HepG2 (cell line): ENCODE results near the gene GPA33. TPM values are rescaled to one million over a fixed set of nuclear protein-coding genes. Genes with fewer than 3 reads are reported as not detected.

Experiments
- ATAC-seq: fragments of 200-7000 bp; cut with Tn5 transposase; 3 replicates; pipeline ENCODE4 v1.9.1; 2020; ENCODE audit warnings: mild to moderate bottlenecking, moderate library complexity
- BruUV-seq: library from RNA; stranded (reverse); fragments of 400-500 nt; replicated peaks from 2 replicates; lab custom pipeline; 2021; lab: Mats Ljungman, UMichigan
- CTCF ChIA-PET: fragments of 300-600 bp; formaldehyde crosslinking; extraction: SDS; loops from one replicate; lab custom pipeline; 2021; ENCODE audit warnings: low total read pairs, inconsistent platforms, low intra/inter-chr PET ratio; lab: Yijun Ruan, JAX
- POLR2A ChIA-PET: fragments of 350-600 bp; sonication (Branson Sonifier 250); formaldehyde crosslinking; loops from one replicate; lab custom pipeline; 2020; ENCODE audit warnings: antibody characterized with exemption, inconsistent platforms; lab: Yijun Ruan, JAX
- DNase-seq: peaks from one replicate; pipeline ENCODE4 v3.0.0-alpha.2; 2015; ENCODE audit warnings: low spot score
- FAIRE-seq: peaks from 3 replicates; lab custom pipeline; 2011; peaks lifted over from hg19 to GRCh38; lab: Jason Lieb, UNC
- H2AFZ ChIP-seq: one replicate; pipeline ENCODE4 v1.6.1; 2011; ENCODE audit warnings: low read length, inconsistent platforms
- H3K27ac ChIP-seq: fragments of 300-600 bp; 3 replicates; pipeline ENCODE4 v1.8.0; 2011; ENCODE audit warnings: mixed run types, mild to moderate bottlenecking, mixed read lengths, low read length, inconsistent platforms; ENCODE audit not compliant: insufficient read depth; ENCODE audit errors: extremely low read length
- H3K27me3 ChIP-seq, 2 experiments: fragments of 200-600 bp in 1 of 2; 2 replicates in 1 of 2; 3 replicates in 1 of 2; pipeline versions ENCODE4 v1.6.0 to v1.8.0; 2011; ENCODE audit warnings: low read length in 2 of 2, mild to moderate bottlenecking in 2 of 2, moderate library complexity in 2 of 2, inconsistent platforms in 1 of 2; ENCODE audit not compliant: insufficient read depth in 2 of 2, control insufficient read depth in 1 of 2
- H3K36me3 ChIP-seq, 2 experiments: fragments of 200-600 bp in 1 of 2; replicated peaks in 1 of 2; 2 replicates in 1 of 2; 3 replicates in 1 of 2; pipeline versions ENCODE4 v1.5.1 to v1.8.0; 2011; ENCODE audit warnings: low read length in 2 of 2, inconsistent platforms in 1 of 2; ENCODE audit not compliant: insufficient read depth in 2 of 2, control insufficient read depth in 1 of 2
- H3K4me1 ChIP-seq: 2 replicates; pipeline ENCODE4 v1.5.1; 2012; ENCODE audit warnings: low read length, inconsistent platforms; ENCODE audit not compliant: insufficient read depth
- H3K4me2 ChIP-seq: 2 replicates; pipeline ENCODE4 v1.6.0; 2011; ENCODE audit warnings: low read depth, low read length, inconsistent platforms
- H3K4me3 ChIP-seq, 3 experiments: fragments of 200-600 bp in 1 of 3; sonication (generic), shearing (Covaris generic) in 1 of 3; replicated peaks in 1 of 3; 2 replicates each; pipeline ENCODE4 v1.5.1; 2011 to 2016; ENCODE audit warnings: low read length in 3 of 3, inconsistent platforms in 2 of 3, low read depth in 2 of 3, mild to moderate bottlenecking in 2 of 3, control low read depth in 1 of 3, mixed read lengths in 1 of 3; ENCODE audit not compliant: insufficient read depth in 1 of 3
- H3K79me2 ChIP-seq: one replicate; pipeline ENCODE4 v1.6.1; 2011; ENCODE audit warnings: low read length, inconsistent platforms; ENCODE audit not compliant: insufficient read depth
- H3K9ac ChIP-seq: 2 replicates; pipeline ENCODE4 v1.6.0; 2011; ENCODE audit warnings: mild to moderate bottlenecking, low read depth, low read length, inconsistent platforms; ENCODE audit not compliant: insufficient read depth
- H3K9me3 ChIP-seq: 2 replicates; pipeline ENCODE4 v1.5.1; 2012; ENCODE audit warnings: mild to moderate bottlenecking, low read length
- H4K20me1 ChIP-seq: 2 replicates; pipeline ENCODE4 v1.6.0; 2011; ENCODE audit warnings: inconsistent platforms, mild to moderate bottlenecking, low read length, moderate library complexity; ENCODE audit not compliant: insufficient read depth
- ADNP ChIP-seq: sonication (generic); formaldehyde crosslinking; IDR thresholded peaks from 2 replicates; pipeline ENCODE4 v1.4.0; 2020; ENCODE audit warnings: missing genetic modification reagents
- CEBPG ChIP-seq: IDR thresholded peaks from 2 replicates; pipeline ENCODE4 v1.6.1; 2016
- DNMT3B ChIP-seq: conservative IDR thresholded peaks from 2 replicates; pipeline ENCODE4 v1.6.1; 2016; ENCODE audit warnings: missing biosample characterization, control low read depth
- EEA1 ChIP-seq: sonication (generic); formaldehyde crosslinking; IDR thresholded peaks from 2 replicates; pipeline ENCODE4 v1.5.1; 2020; ENCODE audit warnings: mild to moderate bottlenecking, missing genetic modification reagents, borderline replicate concordance
- GTF2F1 ChIP-seq: fragments of 150-350 bp; IDR thresholded peaks from 2 replicates; pipeline ENCODE4 v1.6.1; 2014; ENCODE audit warnings: low read length
- IRF2 ChIP-seq: IDR thresholded peaks from 2 replicates; pipeline ENCODE4 v1.6.1; 2018; ENCODE audit warnings: missing genetic modification reagents, missing compliant biosample characterization
- MAFF ChIP-seq: IDR thresholded peaks from 2 replicates; pipeline ENCODE4 v1.6.1; 2011; ENCODE audit warnings: low read depth, low read length, improper control_type of control experiment
- NFYB ChIP-seq: sonication (generic); formaldehyde crosslinking; IDR thresholded peaks from 2 replicates; pipeline ENCODE4 v1.4.0; 2020; ENCODE audit warnings: missing genetic modification reagents
- SOX13 ChIP-seq, 3 experiments: fragments of 450-650 bp in 1 of 3; sonication (generic) in 1 of 3; formaldehyde crosslinking in 1 of 3; IDR thresholded peaks in 2 of 3; conservative IDR thresholded peaks in 1 of 3; 2 replicates each; pipeline versions ENCODE4 v1.5.0 to v1.6.1; 2016 to 2020; ENCODE audit warnings: antibody characterized with exemption in 1 of 3, mild to moderate bottlenecking in 1 of 3, missing compliant biosample characterization in 1 of 3, missing genetic modification reagents in 1 of 3, moderate library complexity in 1 of 3
- ZSCAN30 ChIP-seq: sonication (generic); formaldehyde crosslinking; IDR thresholded peaks from 2 replicates; pipeline ENCODE4 v1.5.0; 2020; ENCODE audit warnings: mild to moderate bottlenecking, missing genetic modification reagents
- WGBS: methylation state at CpG from one replicate; pipeline ENCODE4 v1.1.6; 2017; ENCODE audit warnings: low lambda C conversion rate; 5-methylcytosine and 5-hydroxymethylcytosine counted together
- in situ Hi-C: cut with HindIII; loops from 2 replicates; pipeline ENCODE4 v1.10.0; 2017; ENCODE audit warnings: low pct_unique_long_range_greater_than_20kb; ENCODE audit not compliant: extremely low pct_ligation_motif_present
- intact Hi-C: fragments of 100-400 bp; cut with micrococcal nuclease; formaldehyde crosslinking; loops from one replicate; pipeline ENCODE4 v1.10.0; 2022; ENCODE audit not compliant: unreplicated experiment
- polyA plus RNA-seq, 8 experiments: library from polyadenylated mRNA; depleted of rRNA in 3 of 8; stranded (reverse) in 7 of 8; unstranded in 1 of 8; fragments of >200 nt; fragmentation: Illumina TruSeq in 4 of 8; extraction: Trizol in 4 of 8; gene quantifications; 2 replicates each; pipeline versions ENCODE4 v1.2.1 to v1.2.3, GENCODE V29; 2011 to 2016; ENCODE audit warnings: low read depth in 4 of 8, missing spikeins in 1 of 8, mixed read lengths in 1 of 8; ENCODE audit not compliant: insufficient read depth in 1 of 8
- total RNA-seq, 5 experiments: library from RNA; depleted of rRNA; stranded (reverse); fragments of >200 nt; fragmentation: Illumina TruSeq; extraction: Trizol; gene quantifications; 2 replicates each; pipeline ENCODE4 v1.2.3, GENCODE V29; 2016; ENCODE audit warnings: low read depth in 1 of 5
- TF ChIP-seq, protein P1 (sequence below): sonication (generic); formaldehyde crosslinking; IDR thresholded peaks from 2 replicates; pipeline ENCODE4 v1.8.1; 2023; ENCODE audit warnings: mild to moderate bottlenecking, missing genetic modification reagents, borderline replicate concordance
- TF ChIP-seq, protein P2 (sequence below): sonication (generic); formaldehyde crosslinking; IDR thresholded peaks from 2 replicates; pipeline ENCODE4 v1.5.1; 2020; ENCODE audit warnings: missing genetic modification reagents, mild to moderate bottlenecking, borderline replicate concordance

The GPA33 gene
- total and polyA plus RNA-seq, 2 of the 13 experiments (the other 11 are each of a cell fraction or from before 2014, with no cell fraction given), result not detected

DNA sequence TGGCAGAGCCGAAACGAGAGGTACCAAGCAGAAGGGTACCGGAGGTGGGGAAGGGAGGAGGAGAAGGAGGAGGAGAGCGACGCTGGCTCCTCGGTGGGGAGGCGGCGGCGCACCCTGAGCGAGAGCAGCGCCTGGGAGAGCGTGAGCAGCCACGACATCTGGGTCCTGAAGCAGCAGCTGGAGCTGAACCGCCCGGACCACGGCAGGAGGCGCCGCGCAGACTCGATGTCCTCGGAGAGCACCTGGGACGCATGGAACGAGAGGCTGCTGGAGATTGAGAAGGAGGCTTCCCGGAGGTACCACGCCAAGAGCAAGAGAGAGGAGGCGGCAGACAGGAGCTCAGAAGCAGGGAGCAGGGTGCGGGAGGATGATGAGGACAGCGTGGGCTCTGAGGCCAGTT lies 36.1 kb upstream of the GPA33 start:
- H3K27ac ChIP-seq, result no peak overlapping the region
- no peak for ATAC-seq
- BruUV-seq, result no TSS peak
- POLR2A ChIA-PET, result no interaction called here
- FAIRE-seq, result no peak
- H3K4me1 ChIP-seq, result no peaks in the 10 kb centered on the region
- whole genome bisulfite sequencing, result 33% methylated on average over 24 of the region's 28 CpGs
- no peaks in the 10 kb centered on the region for H3K9me3 ChIP-seq
- H4K20me1 ChIP-seq, result no peaks in the 10 kb centered on the region
- H3K4me3 ChIP-seq, result no peak overlapping the region
- H2AFZ ChIP-seq, result no peak overlapping the region
- H3K36me3 ChIP-seq, result no peaks in the 10 kb centered on the region
- no peak for DNase-seq
- no peak overlapping the region for H3K4me2 ChIP-seq
- no peak overlapping the region for H3K9ac ChIP-seq
- TF ChIP-seq SOX13 (IDR thresholded peaks at IDR 0.05) (no peak), SOX13 (CRISPR knock-in tag; conservative IDR thresholded peaks at IDR 0.05 in 1 of 2, IDR thresholded peaks at IDR 0.05 in 1 of 2) (no peak), IRF2 (CRISPR knock-in tag) (no peak), GTF2F1 (no peak), MAFF (no peak), ADNP (CRISPR knock-in tag) (no peak), ZSCAN30 (CRISPR knock-in tag) (no peak), CEBPG (no peak), EEA1 (CRISPR knock-in tag) (no peak), NFYB (no peak), DNMT3B (CRISPR knock-in tag) (no peak)
- TF ChIP-seq, protein P1, sequence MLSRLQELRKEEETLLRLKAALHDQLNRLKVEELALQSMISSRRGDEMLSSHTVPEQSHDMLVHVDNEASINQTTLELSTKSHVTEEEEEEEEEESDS, result no peak
- TF ChIP-seq, protein P2, sequence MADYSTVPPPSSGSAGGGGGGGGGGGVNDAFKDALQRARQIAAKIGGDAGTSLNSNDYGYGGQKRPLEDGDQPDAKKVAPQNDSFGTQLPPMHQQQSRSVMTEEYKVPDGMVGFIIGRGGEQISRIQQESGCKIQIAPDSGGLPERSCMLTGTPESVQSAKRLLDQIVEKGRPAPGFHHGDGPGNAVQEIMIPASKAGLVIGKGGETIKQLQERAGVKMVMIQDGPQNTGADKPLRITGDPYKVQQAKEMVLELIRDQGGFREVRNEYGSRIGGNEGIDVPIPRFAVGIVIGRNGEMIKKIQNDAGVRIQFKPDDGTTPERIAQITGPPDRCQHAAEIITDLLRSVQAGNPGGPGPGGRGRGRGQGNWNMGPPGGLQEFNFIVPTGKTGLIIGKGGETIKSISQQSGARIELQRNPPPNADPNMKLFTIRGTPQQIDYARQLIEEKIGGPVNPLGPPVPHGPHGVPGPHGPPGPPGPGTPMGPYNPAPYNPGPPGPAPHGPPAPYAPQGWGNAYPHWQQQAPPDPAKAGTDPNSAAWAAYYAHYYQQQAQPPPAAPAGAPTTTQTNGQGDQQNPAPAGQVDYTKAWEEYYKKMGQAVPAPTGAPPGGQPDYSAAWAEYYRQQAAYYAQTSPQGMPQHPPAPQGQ (CRISPR knock-in tag), result no peak
- in situ Hi-C loops (loop anchor here (5.0 kb wide), 1 partner anchor 59 kb away; no protein-coding TSS in a partner anchor), intact Hi-C loops (no loop called here)
- no peaks in the 10 kb centered on the region for H3K79me2 ChIP-seq
- CTCF ChIA-PET, result no interaction called here
- peaks cover 9 to 64% of the 10 kb centered on the region in 2 experiments; a peak in 4 of 5 replicates for H3K27me3 ChIP-seq
